NCI-H2196 (cell line): ENCODE data around the gene VTI1A.
"Not testable (repeated sequence)": the region's sequence is repeated elsewhere in the genome, so short reads cannot be mapped to it uniquely, and the experiment has no call there.

Source experiments
- DNase-seq: peaks from one replicate; lab custom pipeline; 2025; ENCODE audit not compliant: unreplicated experiment; lab: John Stamatoyannopoulos, UW

Gene VTI1A

GRCh38 chr10:112539340-112539739, 92.3 kb downstream of the VTI1A start:
- DNase-seq = no peak

- DNase-seq = not testable (repeated sequence)
These were observed 95.8 kb downstream of the VTI1A start for GRCh38 chr10:112542823-112543222.

GRCh38 chr10:112546474-112546873, 99.5 kb downstream of the VTI1A start:
- DNase-seq = no peak

- no peak for DNase-seq
These were observed 101.7 kb downstream of the VTI1A start for GRCh38 chr10:112548535-112549276.

- DNase-seq = no peak
These were observed 105.6 kb downstream of the VTI1A start for GRCh38 chr10:112552593-112553110.

GRCh38 chr10:112553315-112553714, 106.3 kb downstream of the VTI1A start:
- no peak for DNase-seq

- no peak for DNase-seq
These were observed 107.2 kb downstream of the VTI1A start for GRCh38 chr10:112554263-112554662.

- no peak for DNase-seq
These were observed 110.2 kb downstream of the VTI1A start for GRCh38 chr10:112557197-112557596.

GRCh38 chr10:112558476-112559142, 111.6 kb downstream of the VTI1A start:
- no peak for DNase-seq

GRCh38 chr10:112559349-112559748, 112.3 kb downstream of the VTI1A start:
- no peak for DNase-seq

- DNase-seq = no peak
These were observed 115.1 kb downstream of the VTI1A start for GRCh38 chr10:112562122-112562521.

- DNase-seq = peak; percentile 34
These were observed 116.0 kb downstream of the VTI1A start for GRCh38 chr10:112562809-112563663.

- DNase-seq = no peak
These were observed 117.3 kb downstream of the VTI1A start for GRCh38 chr10:112564337-112564736.

GRCh38 chr10:112565434-112566053, 118.5 kb downstream of the VTI1A start:
- peak; percentile 28 for DNase-seq

GRCh38 chr10:112570585-112570984, 123.6 kb downstream of the VTI1A start:
- DNase-seq = no peak

- DNase-seq = no peak
These were observed 132.6 kb downstream of the VTI1A start for GRCh38 chr10:112579578-112579977.

- no peak for DNase-seq
These were observed 133.3 kb downstream of the VTI1A start for GRCh38 chr10:112580267-112580666.

GRCh38 chr10:112581921-112582320, 134.9 kb downstream of the VTI1A start:
- no peak for DNase-seq

GRCh38 chr10:112583236-112583939, 136.4 kb downstream of the VTI1A start:
- no peak for DNase-seq

- DNase-seq = no peak
These were observed 137.3 kb downstream of the VTI1A start for GRCh38 chr10:112584276-112584675.
